GM10847 (cell line): Measurements from ENCODE around the gene ZNF789.

Experiments
- POLR2A ChIP-seq: IDR thresholded peaks from 2 replicates; pipeline ENCODE4 v1.6.1; 2011; ENCODE audit not compliant: insufficient read length; ENCODE audit errors: extremely low read depth

Gene ZNF789

DNA sequence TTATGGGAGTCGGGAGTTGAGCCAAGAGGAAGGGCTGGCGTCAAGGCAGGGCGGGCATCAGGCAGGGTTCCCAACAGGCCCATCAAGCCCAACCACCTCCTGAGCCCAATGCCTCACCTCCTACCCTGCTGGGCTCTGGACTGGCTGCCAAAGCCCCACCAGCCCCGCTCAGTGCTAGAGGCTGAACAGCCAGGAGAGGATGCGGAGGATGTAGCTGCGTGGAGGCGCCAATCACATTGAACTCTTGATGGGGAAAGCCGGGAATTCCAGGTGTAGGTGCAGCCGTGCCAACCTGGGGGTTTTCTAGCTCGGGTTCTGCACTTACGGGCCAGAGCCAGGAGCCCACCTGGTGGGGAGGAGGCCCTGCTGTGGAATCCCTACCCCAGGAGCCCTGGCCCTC is 19.6 kb upstream of the ZNF789 start:
- TF ChIP-seq POLR2A: no peak

DNA sequence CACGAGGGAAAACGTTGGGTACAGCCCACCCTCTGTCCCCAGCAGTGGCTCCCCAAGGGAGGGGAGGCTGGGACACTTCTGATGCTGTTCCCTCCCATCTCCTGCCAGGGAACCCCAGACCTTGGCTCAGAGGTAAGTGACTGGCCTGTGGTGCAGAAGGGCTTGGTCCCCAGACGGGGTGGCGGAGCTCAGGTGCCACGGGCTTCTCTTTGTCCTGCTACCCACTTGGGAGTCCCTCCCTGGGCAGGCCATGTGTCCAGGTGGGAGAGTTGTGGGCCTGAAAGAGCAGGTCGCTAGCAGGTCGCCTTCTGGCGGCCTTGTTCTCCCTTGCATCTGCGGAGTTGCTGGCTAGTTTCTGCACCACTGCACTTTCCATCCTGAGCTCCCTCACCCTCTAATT is 16.8 kb upstream of the ZNF789 start:
- TF ChIP-seq POLR2A: no peak

- no peak for TF ChIP-seq POLR2A
Observed at GRCh38 chr7:99456288-99456687, 16.4 kb upstream of the ZNF789 start.

DNA sequence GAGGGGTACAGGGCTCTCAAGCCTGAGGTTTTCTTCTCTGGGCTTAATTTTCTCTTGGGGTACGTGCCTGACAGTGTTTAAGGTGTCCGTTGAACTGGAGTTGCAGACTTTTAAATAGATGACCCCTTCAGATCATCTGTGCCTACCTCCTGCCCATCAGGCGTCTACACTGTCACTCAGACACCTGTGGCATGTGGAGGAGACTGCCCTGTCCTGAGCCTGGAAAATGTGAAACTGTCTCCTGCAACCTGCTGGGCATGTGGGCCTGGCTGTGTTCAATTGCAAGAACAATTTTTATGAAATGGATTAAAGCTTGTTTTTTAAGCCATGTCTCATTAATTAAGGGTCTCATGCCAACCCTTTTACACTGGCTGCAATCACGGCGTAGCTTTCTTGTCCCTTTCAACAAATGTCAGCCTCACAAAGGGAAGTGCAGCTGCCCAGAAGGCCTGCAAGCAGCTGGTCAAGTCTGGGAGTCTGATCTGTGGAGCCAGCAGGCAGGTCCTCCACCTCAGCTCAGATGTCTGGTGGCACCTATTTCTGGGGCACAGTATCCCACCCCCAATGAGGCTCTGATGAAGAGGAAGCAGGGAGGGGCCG is 15.5 kb upstream of the ZNF789 start:
- TF ChIP-seq POLR2A: no peak

- TF ChIP-seq POLR2A: no peak
Observed at GRCh38 chr7:99457650-99458493, 14.8 kb upstream of the ZNF789 start.

DNA sequence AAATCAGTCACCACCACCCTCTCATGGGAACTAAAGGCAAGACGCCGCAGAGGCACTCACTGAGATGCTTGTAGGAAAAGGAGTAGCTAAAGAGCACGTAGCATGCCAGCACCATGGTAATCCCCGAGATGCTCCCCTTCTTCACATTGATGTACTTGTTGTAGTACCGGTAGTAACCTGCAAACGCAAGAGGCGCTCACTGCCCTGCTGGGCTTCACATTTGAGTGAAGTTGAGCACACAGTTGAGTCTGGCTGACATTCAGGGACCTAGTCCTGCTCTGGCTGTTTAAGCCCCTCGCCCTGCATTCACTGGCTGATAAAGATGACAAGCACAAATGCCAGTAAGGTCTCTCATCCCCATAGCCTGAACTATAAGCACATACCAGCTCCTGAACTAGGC is 13.6 kb upstream of the ZNF789 start:
- TF ChIP-seq POLR2A: no peak

GRCh38 chr7:99460651-99461050 is 12.0 kb upstream of the ZNF789 start:
- no peak for TF ChIP-seq POLR2A

DNA sequence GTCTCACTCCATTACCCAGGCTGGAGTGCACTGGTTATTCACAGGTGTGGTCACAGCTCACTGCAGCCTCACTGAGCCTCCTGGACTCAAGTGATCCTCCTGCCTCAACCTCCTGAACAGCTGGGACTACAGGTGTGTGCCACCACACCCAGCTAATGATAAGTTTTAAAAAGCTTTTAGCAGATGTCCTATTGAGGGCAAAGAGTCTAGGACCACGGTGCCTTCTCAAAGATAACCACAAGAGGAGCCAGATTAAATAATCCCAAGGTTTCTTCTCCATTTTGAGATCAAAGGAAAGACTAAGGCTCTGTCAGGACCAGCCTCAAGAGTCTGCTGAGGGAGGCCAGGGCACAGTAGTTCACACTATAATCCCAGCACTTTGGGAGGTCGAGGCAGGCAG is 11.5 kb upstream of the ZNF789 start:
- TF ChIP-seq POLR2A: no peak

GRCh38 chr7:99465421-99465768 is 7.3 kb upstream of the ZNF789 start:
- no peak for TF ChIP-seq POLR2A

- TF ChIP-seq POLR2A: no peak
Observed at GRCh38 chr7:99468336-99468918, 4.3 kb upstream of the ZNF789 start.

DNA sequence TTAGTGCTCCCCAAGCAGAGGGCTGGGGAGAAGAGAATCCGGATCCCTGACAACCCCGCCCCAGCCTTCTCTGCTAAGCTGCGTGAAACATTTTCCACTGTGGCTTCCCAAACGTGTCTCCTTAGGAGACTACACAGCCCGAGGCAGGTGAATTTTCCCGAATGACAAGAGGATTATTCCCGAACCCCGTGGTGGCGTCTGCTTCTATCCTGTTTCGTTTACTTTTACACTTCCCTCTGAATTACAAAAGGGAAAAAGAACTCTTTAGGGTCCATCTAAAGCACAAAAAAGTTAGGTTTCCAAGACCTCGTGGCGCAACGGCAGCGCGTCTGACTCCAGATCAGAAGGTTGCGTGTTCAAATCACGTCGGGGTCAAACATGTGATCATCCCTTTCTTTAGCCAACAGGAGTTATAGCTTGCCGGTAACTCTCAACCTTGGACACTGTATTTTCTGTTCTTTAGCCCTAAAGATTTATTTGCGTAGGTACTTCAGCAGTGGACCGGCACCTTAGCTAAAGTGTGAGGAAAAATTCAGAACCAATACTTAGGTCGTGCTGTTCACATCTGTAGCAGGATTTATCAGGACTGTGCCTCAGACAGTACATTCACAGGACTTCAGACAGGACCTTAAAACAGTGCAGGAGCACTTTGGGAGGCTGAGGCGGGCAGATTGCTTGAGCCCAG is 3.2 kb upstream of the ZNF789 start:
- TF ChIP-seq POLR2A: no peak

- TF ChIP-seq POLR2A: no peak
Observed at GRCh38 chr7:99473315-99473596, 566 bp downstream of the ZNF789 start.

GRCh38 chr7:99476107-99476506 is 3.4 kb downstream of the ZNF789 start:
- no peak for TF ChIP-seq POLR2A

DNA sequence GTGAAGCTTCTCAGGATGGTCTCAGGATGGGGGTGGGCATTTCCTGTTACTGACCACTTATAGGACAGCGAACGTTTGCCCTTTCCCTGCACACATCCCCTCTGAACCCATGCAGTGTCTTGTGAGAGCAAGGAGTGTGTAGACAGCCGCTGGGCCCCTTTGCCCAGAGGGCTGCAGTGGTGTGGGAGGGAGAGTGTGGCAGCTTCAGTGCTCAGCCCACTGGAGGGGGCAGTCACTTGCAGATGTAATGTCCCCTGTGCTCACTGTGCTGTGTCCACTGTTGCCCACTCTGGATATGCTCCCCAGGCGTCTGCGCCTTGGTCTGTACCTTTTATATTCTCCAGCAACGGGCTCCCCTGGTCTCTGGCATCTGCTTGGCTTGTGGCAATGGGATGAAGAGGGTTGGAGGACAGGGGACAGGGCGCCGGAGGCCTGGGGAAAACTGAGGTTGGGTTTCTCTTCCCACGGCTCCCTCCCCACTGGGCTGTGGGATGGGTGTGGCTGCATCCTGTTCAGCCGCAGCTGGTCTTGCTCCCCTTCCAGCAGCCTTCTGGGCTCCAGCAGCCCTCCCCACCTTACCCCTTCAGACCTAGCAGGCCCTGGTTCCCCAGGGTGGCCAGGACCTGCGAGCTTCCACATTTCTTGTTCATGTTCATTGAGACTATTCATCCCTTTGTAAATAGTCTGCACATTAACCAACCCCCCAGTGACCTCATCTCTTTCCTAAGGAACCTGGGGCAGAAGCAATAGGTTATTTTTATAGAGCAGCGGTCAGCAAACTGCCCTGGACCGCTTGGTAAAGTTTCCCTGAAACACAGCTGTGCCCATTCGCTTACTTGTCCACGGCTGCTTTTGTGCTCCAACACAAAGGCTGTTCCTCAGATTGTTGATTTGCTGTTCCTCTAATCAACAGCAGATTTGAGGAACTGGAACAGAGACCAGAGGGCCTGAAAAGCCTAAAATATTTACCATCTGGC is 6.1 kb downstream of the ZNF789 start:
- no peak for TF ChIP-seq POLR2A

DNA sequence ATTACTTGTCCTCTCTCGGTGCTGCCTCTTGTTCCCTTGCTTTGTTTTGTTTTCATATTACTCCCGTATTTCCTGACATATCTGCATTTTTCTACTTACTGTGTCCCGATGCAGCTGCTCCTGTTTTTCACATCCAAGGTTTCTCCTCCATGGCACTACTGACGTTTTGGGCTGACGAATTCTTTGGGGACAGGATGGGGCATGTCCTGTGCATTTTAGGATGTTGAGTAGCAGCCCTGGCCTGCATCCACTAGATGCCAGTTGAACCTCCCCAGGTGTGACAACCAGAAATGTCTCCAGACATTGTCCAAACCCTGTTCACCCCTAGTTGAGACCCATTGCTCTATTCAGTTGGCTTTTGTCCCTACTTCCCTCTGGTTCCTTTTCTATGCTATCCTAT is 12.4 kb downstream of the ZNF789 start:
- TF ChIP-seq POLR2A: no peak
